GM18508 (cell line): Measurements from ENCODE around the gene TELO2.

ENCODE experiments used
- ATAC-seq: cut with Tn5 transposase; IDR thresholded peaks from one replicate; pipeline ENCODE4 v1.9.1; 2021; ENCODE audit warnings: moderate number of reproducible peaks; ENCODE audit not compliant: insufficient read depth, unreplicated experiment

The TELO2 gene

DNA sequence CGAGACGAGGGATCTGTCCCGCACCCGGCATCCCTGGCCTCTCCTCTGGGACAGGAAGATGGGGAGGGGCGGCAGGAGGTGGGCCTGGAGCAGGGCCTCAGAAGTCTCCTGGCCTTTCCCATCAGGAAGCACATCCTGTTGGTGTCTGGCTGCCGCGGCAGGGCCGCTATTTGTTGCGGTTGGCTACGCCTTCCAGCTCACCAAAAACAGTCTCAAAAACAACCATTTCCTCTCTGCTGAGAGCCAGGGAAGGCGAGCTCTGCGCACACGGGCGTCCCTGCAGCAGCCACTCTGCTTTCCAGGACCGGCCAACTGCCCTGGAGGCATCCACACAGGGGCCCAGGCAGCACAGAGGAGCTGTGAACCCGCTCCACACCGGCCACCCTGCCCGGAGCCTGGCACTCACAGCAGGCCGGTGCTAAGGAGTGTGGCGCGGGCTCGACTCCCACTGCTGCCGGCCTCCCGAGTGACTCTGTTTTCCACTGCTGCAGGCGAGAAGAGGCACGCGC lies 40.3 kb downstream of the TELO2 start, which contains the start of gene TMEM204:
TSS of gene TMEM204 (plus strand) at position 224 of the 509 bp plus-strand sequence. CDS start 610 bp downstream, outside the sequence.
- ATAC-seq: no peak

DNA sequence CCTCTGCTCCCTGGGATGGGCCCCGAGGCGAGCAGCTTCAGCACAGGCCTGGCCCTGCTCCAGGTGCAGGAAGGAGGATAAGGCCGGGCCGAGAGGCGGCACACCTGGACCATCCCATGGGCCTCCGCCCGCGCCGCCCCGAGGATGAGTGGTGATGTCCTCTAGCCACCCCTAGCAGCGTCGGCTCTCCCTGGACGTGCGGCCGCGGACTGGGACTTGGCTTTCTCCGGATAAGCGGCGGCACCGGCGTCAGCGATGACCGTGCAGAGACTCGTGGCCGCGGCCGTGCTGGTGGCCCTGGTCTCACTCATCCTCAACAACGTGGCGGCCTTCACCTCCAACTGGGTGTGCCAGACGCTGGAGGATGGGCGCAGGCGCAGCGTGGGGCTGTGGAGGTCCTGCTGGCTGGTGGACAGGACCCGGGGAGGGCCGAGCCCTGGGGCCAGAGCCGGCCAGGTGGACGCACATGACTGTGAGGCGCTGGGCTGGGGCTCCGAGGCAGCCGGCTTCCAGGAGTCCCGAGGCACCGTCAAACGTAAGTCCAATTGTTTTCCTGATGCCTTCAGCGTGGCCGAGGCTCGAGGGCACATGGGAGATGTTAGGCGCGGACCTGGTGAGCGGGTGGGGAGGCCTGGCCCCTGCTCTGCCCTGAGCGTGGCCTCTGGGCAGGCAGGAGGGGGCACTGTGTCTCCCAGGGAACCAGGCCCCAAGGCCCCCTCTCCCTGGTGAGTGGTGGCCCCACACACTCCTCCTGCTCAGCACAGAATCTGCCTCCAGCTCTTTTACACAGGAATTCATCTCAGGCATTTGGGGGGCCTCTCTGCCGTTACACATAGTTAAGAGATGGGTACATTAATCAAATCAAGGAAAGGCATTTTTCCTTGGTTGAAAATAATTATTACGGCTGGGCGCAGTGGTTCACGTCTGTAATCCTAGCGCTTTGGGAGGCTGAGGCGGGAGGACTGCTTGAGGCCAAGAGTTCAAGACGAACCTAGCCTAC lies 41.2 kb downstream of the TELO2 start:
- ATAC-seq: no peak

DNA sequence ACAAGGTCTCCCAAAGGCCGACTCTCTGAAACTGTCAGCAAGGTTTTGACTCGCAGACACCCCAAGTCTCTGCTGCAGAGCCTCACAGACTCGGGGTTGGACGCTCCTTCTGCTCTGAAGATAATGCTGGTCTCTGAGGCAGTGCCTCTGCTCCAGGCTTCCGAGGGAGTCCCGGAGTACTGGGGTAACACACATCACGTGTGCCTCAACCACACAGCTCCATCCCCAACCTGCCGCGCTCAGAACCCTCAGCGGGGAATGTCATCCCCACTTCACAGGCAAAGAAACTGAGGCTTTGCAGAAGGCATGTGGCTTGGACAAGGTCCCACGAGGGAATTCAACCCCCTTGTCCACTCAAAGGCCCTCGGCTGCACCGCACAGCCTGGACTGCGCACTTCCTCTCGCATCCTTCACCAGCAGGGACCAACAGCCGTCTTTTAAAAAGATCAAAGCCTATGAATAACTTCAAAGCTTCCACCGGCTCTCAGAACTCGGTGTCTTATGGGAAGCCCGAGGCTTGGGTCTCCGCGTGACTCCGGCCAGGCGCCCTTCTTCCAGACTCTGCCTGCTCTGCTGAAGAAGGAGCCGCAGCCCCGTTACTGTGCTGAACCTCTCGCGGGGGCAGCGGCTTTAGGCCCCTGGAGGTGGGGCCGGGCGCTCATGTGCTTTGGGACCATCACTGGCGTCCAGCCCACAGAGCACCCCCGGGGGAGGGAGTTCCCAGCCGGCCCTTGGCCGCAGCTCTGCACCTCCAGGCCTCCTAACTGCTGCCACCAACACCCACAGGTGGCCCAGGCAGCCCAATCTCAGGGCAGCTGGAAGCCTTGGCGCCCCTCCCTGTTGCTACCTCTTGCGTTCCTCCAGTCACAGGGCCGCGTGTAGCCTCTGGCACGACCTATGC lies 42.5 kb downstream of the TELO2 start:
- no peak for ATAC-seq

DNA sequence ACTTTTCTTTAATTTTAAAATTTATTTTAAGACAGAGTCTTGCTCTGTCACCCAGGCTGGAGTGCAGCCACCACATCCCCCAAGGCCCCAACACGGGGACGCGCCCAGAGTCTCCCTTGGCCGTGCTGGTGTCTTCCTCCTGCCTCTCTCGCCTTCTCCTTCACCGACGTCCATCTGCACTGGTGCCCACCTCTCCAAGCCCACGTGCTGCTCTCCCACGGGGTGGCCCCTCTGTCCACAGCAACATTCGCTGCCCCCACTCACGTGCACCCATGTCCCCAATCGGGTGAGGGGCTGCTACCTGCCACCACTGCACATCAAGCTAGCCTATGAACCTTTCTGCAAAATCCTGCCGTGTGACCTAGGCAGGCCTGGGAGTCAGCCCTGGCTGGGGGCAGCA lies 43.4 kb downstream of the TELO2 start:
- ATAC-seq: no peak

DNA sequence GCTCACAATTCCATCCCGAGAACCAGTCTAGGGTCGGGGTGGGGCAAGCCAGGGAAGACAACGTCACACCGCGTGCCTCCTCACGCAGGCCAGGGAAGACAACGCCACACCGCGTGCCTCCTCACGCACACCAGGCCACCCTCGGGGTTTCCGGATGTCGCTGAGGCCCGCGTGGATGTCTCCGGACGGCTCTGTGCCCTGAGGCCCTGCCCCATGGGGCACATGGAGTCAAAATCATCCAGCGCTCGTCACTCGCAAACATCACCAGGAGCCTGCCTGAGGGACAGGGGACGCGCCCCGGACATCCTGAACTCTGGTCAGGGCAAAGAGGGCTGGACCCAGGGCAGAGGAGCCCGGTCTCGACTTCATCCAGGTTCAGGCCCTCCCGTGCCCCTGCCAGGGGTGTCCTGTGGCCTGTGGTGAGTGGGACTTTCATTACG lies 44.0 kb downstream of the TELO2 start:
- no peak for ATAC-seq

DNA sequence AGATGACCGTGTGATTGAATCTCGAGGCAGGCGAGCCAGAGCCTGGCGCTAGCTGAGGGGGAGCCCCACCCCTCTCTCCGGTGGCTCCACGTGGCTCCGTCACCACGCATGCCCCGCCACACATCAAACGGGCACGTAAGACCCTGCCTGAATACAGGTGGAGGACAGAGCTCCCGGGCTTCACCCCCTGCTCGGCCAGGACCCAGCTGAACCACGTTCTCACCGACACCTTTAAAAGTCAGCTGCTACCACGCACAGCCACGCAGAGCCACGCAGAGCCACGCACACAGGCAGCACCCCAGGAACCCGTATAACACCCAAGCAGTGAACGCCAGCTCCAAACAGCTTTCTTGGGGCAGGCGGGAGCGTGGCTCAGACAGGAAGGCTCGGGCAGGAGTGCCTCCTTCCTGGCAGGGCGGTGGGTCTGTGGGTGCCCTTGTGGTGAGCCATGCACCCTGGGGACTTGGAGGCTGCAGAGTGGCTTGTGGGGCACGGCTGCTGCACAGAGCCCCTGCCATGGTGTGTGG lies 44.7 kb downstream of the TELO2 start:
- no peak for ATAC-seq

DNA sequence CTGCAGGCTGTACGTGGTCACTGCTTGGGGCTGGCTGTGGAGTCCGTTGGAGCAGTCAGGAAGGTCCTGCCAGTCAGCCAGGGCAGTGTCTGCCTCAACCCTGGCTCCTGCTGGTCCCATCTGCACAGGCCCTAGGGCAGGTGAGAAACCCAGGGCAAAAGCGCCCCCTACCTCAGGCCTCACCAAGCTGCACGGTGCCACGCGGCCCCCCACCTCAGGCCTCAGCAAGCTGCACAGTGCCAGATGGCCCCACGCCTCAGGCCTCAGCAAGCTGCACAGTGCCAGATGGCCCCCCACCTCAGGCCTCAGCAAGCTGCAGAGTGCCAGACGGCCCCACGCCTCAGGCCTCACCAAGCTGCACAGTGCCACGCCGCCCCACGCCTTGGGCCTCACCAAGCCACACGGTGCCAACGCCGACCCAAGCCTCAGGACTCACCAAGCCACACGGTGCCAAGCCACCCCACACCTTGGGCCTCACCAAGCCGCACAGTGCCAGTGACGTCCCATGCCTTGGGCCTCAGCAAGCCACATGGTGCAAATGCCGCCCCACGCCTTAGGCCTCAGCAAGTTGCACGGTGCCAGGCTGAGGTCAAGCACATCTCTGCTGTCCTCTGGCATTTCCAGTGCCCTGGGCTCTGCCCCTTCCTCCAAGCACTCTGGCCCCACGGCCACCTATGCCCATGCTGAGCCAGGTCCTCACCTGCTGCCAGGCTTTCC lies 45.8 kb downstream of the TELO2 start:
- ATAC-seq: no peak

DNA sequence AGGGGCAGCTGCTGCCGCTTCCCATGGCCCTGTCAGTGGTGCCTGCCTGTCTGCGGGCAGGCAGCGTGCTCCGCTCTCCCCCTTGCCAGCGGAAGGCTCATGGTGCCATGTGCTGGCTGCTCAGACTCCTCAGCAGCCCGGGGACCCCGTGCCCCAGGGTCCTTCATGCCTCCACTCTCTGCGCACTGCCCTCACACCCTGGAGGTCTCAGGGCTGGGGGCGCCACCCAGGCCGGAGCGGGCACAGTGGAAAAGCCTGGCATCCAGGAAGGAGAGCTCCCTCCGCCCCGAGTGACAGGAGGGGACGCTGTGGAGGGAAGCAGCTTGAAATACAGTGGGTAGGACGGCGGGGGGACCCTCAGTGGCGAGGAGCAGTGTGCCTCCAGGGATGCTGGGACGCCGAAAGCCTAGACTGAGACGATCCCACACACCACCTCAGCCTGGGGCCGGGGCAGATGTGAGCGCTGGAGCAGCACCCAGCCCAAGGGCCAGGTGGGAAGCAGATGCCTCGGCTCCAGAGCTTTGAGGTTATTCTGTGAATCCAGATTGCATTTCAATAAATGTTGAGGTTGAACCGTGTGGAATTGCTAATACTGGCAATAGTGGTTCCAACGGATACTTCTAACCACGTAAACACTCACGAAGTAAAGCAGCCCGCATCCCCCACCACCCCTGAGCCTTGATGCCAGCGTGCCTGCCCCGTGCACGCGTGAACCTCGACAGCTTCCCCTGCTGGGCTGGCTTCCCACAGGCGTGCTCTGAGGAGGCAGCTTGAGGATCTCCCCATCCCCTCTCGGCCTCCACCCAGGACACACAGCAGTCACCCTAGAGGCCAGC lies 46.8 kb downstream of the TELO2 start:
- no peak for ATAC-seq

DNA sequence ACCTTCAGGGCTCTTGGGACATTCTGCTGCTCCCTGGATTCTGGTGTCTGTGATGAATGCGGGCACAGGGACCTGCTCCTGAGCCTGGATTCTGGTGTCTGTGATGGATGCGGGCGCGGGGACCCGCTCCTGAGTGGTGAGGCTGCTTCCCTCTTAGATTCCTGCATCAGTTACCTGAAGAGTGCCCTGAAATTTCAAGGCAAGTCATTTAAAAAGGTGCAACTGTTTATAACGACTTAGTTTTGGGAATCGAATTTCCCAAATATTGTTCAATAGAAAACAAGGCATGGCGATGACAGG lies 47.3 kb downstream of the TELO2 start:
- no peak for ATAC-seq

DNA sequence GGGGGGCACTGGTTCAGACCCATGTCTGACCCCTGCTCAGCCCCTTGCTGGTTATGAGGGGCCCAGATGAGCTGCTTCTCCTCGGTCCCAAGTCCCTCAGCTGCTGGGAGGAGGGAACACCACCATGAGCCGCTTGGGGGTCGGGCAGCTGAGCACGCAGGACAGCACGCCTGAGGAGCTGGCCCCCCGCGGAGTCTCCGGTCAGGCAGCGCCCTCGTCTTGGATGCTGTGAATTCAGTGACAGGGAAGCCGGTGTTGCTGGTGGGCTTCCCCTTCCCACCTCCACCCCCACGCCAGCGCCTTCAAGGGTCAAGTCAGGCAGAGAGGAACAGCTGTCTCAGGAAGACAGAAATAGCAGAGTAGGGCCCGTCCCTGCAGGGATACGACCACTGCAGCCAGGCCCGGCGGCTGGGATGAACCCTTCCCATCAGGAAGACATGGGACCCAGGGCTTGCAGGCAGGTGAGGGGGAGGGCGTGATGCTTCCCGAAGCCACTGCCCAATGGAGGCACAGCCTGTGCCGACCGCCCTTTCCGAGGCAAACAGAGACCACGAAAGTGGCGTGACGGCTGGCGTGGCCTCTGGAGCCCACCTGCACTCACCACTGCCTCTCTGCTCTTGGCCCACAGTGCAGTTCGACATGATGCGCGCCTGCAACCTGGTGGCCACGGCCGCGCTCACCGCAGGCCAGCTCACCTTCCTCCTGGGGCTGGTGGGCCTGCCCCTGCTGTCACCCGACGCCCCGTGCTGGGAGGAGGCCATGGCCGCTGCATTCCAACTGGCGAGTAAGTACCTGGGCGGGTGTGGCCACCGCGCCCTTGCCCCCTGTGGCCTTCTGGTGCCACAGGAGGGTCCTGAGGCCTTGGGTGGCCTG lies 48.4 kb downstream of the TELO2 start:
- no peak for ATAC-seq

DNA sequence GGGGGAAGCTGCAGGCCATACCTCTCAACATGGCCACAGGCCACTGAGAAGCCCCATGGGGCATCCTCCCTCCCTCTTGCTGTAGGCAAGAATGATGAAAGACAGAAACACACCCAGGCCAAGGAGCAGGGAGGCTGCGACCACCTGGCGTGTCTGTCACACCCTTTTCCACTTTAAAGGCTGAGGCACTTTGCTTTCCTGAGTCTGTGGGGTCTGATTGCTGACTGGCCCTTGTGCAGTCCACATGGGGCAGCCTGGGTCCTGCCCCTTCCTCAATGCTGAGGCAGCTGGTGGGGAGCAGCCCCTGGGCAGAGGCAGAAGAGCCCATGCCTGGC lies 49.0 kb downstream of the TELO2 start:
- ATAC-seq: no peak

DNA sequence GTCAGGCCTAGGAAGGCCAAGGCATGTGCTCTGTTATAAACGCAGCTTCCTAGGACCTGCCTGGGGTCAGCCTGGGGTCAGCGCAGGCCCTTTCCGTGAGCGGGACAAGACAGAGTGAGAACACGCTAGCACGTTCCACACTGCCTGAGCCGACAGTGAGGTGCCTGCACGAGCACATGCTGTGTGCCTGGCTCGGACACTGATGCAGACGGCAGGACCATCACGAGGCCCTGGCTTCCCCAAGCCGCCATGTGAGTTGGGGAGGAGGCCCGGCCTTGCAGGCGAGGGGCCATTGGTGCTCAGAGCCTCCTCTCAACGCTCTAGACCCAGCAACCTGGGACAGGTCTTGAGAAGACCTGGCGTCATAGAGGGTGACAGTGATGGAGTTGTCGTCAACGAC lies 49.4 kb downstream of the TELO2 start:
- no peak for ATAC-seq

DNA sequence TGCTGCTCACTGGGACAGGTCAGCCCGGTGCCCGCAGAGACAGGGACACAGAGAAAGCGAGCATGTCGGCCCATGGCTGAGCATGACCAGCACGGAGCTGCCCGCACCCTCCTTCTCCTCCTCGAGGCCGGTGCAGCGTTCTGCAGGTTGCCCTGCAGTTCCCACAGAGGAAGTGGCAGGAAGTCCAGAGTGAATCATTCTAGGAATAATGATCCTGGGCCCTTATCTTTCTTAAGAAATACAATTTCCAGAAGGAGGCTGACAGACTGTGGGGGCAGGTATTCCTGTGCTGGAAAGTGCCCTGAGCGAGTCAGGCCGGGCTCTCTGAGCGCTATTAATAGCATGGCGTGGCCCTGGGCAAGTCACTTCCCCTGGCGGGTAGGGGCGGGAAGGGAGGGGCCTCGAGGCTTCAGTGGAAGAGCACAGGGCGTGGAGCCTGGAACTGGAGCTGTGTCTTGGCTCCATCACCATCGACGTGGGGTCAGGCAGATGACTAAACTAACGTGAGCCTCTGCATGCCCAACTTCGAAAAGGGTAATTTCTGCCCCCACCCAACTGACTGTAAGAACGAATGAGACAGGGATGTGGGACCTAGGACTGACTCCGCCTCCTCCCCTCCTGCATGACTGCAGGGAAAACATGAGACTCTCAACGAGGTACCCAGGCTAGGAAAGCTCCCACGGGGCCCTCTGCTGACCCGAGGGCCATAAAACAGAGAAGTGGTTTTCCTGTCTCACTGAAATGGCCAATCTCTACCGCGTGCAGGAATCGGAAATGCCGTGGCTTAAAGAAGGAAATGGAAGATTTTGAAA lies 50.1 kb downstream of the TELO2 start:
- ATAC-seq: no peak

DNA sequence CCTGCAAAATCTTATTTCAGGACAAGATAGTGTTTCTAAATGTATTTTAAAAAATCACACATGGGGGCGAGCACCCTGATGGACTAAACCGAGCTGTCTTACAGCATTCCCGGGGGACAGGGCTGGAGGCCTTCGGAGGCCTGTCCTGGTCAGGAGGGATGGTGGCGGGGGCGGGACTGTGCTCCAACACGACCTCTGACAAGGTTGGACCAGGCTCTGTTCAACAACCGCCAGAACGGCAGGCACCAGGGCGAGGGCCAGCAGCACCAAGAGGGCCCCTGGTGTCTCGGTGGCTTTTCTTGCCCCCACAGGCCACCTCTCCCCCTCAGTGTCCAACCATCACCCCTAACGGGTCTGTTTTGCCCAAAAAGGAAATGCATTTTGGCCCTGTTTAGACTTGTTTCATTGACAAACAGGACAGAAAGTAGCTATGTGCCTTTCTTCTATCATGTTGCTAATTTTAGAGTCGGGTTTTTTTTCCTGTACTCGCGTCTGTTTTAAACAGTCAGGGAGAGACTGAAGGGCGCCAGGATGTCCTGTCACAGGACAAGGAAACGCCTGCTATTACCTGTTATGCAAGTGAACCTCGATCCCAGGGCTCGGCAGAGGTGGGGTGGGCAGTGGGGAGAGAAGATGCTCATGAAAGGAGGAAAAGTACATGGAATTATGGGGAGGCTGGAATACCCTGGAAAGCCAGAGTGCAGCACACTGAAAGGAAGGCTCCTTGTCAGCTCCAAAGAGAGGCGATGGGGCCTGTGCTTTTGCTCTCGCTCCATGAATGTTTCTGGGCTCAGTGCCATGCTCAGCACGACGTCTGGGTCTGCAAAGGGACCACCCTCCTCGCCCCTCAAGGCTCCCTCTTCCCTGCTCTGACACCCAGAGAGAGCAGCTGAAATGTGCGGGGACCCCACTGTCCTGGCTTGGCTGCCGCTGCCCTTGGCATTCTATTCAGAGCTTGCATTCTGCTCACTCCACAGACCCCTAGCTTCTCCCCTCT lies 52.2 kb downstream of the TELO2 start:
- no peak for ATAC-seq

DNA sequence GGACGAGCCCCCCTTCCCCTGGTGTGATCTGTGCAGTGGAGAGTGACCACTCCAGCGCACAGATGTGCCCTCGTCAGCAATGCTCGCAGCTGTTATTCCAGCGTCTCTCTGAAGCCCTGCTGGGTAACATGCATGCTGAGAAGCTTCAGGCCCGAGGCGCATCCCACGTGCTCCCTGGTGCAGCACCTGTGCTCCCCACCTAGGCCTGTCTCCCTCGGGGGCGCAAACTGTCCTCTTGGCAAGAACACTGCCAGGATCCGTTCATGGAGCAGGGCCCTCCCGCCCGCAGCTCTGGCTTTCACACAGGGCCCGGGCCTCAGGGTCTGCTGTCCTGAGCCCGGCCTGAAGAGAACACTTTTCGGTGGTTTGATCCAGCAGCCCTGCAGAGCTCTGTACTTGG lies 53.3 kb downstream of the TELO2 start:
- ATAC-seq: no peak

DNA sequence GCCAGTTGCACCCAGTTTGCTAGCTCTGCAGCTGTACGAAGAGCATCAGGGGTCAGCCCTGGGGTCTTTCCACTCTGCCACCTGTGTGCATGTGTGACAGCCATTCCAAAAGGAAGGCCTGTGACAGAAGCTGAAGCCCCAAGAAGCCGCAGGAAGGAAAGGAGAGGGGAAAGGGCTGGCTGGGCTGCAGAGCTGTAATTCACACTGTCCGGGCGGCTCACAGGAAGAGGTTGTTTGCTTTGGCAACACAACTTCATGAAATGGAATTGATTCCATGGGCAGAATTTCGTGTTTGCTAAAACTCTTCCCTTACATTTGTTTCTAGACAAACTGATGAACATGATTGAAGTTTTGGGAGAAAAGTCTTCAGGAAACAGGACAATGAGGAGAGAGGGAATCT lies 55.1 kb downstream of the TELO2 start:
- ATAC-seq: no peak
